ENCODE results near the gene ERMP1.

Gene ERMP1

GRCh38 chr9:5749306-5749705 lies 83.6 kb downstream of the ERMP1 start:
- no peak for DNase-seq (ENCODE audit: low read depth)
- H3K4me3 ChIP-seq (ENCODE audit: low read depth, low read length) = no peak overlapping the region
- TF ChIP-seq, protein P1, sequence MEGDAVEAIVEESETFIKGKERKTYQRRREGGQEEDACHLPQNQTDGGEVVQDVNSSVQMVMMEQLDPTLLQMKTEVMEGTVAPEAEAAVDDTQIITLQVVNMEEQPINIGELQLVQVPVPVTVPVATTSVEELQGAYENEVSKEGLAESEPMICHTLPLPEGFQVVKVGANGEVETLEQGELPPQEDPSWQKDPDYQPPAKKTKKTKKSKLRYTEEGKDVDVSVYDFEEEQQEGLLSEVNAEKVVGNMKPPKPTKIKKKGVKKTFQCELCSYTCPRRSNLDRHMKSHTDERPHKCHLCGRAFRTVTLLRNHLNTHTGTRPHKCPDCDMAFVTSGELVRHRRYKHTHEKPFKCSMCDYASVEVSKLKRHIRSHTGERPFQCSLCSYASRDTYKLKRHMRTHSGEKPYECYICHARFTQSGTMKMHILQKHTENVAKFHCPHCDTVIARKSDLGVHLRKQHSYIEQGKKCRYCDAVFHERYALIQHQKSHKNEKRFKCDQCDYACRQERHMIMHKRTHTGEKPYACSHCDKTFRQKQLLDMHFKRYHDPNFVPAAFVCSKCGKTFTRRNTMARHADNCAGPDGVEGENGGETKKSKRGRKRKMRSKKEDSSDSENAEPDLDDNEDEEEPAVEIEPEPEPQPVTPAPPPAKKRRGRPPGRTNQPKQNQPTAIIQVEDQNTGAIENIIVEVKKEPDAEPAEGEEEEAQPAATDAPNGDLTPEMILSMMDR (IDR thresholded peaks at IDR 0.05; ENCODE audit: insufficient read depth, low read depth, low read length, missing control alignments) = no peak

- TF ChIP-seq, protein P1 (IDR thresholded peaks at IDR 0.05; ENCODE audit: insufficient read depth, low read depth, low read length, missing control alignments) = no peak
- H3K4me3 ChIP-seq (ENCODE audit: low read depth, low read length) = no peak overlapping the region
- no peak for DNase-seq (ENCODE audit: low read depth)
Observed at GRCh38 chr9:5748438-5748837, 84.5 kb downstream of the ERMP1 start.

DNA sequence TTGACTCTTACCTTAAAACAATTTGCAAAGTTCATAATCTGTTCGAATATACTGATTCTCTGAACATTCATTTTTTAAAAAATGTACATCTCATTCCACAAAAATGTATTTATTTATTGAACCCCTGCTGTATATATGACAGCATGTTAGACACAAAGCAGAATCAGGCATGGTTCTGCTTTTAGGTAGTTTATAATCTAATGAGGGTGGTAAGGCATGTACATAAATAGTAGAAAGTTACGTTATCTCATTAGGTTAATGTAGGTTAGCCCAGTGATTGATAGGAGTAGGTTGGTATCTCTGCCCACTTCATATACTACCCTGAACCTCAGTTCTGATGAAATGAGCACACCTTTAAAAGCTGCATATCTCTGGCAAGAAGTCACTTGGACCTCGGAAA lies 89.8 kb downstream of the ERMP1 start:
- H3K4me3 ChIP-seq (ENCODE audit: low read depth, low read length) = no peak overlapping the region
- no peak for DNase-seq (ENCODE audit: low read depth)
- TF ChIP-seq, protein P1 (IDR thresholded peaks at IDR 0.05; ENCODE audit: insufficient read depth, low read depth, low read length, missing control alignments) = no peak

DNA sequence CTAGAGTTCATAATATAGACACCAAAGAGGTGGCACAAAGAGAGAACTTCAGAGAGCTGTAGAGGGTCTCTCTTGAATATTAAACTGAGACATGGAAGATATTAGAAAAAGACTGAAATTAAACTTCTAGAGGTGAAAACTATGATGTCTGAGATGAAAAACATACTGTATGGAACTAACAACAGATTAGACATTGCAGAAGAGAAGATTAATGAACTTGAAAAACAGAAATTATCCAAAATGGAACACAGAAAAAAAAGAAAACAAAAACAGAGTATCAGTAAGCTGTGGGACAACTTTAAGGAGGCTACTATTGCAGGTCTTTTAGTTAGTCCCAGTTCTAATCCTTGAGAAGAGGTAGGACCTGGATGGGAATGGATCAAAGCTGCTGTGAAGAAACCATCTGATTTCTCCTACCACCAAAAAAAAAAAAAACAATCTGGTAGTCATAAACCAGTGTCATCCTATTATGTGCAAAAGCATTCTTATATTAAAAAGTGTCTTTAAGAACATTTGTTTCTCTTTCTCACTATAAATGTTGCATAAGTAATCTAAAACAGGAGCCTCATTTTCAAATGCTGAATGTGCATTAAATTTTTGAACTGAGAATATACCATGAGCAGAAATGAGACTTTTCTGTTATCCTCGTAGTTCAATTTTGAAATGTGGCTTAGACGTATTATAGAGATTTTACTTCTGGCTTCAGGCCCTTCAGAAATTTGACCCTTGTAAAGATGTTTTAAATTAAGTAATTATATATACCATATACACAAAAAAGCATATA lies 96.2 kb downstream of the ERMP1 start:
- DNase-seq (ENCODE audit: low read depth) = no peak
- H3K4me3 ChIP-seq (ENCODE audit: low read depth, low read length) = no peak overlapping the region
- TF ChIP-seq, protein P1 (IDR thresholded peaks at IDR 0.05; ENCODE audit: insufficient read depth, low read depth, low read length, missing control alignments) = no peak

GRCh38 chr9:5735072-5735471 lies 97.8 kb downstream of the ERMP1 start:
- TF ChIP-seq, protein P1 (IDR thresholded peaks at IDR 0.05; ENCODE audit: insufficient read depth, low read depth, low read length, missing control alignments) = no peak
- no peak for DNase-seq (ENCODE audit: low read depth)
- no peak overlapping the region for H3K4me3 ChIP-seq (ENCODE audit: low read depth, low read length)
